NCI-H82 treated with DMSO at 0.1 percent for 48 hours (cell line): Measurements from ENCODE around the gene PROZ.

Experiments used
- DNase-seq: peaks from one replicate; lab custom pipeline; 2025; ENCODE audit not compliant: unreplicated experiment; lab: John Stamatoyannopoulos, UW

The PROZ gene

GRCh38 chr13:113203507-113204377, 45.3 kb downstream of the PROZ start:
- no peak for DNase-seq

- DNase-seq, result no peak
Measured at GRCh38 chr13:113204378-113204734, 45.9 kb downstream of the PROZ start.

DNA sequence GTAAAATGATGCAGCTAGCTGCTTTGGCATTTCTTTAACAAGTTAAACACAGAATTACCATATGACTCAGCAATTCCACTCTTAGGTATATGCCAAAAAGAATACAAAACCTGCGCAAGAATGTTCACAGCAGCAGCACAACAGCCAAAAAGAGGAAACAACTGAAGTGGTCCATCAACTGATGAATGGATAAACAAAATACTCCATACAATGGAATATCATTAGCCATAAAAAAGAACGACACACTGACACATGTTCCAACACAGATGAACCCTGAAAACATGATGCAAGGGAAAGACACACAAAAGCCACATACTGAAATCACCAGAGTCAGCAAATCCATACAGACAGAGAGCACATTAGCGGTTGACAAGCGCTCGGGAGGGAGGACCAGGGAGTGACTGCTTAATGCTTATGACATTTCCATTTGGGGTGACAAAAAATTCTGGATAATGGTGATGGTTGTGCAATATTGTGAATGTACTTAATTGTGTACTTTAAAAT, 47.0 kb downstream of the PROZ start:
- no peak for DNase-seq

DNA sequence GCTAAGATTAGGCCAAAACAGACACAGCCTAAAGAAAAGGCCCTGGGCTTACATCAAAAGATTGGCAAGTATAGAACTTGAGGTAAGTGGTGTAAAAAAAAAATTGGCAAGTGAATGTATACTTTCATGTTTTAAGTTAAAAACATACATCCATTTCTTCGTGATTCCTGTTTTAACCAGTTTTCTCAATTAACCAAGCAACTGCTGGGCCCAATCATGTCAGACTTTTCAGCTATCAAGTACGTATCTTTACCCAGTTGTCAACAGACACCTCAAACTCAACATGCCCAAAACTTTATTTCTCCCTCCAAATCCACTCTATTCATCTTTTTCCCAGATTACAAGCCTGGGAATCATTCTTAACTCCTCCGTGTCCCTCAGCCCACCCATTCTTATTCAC, 49.0 kb downstream of the PROZ start:
- DNase-seq, result no peak

- DNase-seq, result no peak
Measured at GRCh38 chr13:113207890-113208420, 49.5 kb downstream of the PROZ start.

GRCh38 chr13:113208421-113209335, 50.2 kb downstream of the PROZ start, which contains the start of gene PCID2:
Gene PCID2 (minus strand): TSS chr13:113208669. CDS start chr13:113208634, 35 bp downstream.
- peak; percentile 63 for DNase-seq

DNA sequence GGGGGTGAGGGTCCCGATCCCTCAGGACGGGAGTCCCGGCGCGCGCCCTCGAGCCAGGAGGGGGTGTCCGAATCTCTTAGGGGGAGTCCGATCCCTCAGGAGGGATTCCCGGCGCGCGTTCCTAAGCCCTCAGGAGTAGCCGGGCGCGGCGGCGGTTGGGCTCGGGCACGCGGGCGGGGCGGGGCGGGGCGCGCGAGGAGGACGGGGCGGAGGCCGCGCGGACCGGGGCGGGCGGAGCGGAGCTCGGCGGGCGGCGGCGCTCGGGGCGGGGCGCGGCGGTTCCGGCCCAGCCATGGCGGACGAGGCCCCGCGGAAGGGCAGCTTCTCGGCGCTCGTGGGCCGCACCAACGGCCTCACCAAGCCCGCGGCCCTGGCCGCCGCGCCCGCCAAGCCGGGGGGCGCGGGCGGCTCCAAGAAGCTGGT, 50.9 kb downstream of the PROZ start, which contains the start of gene CUL4A:
Gene CUL4A, plus strand, starts transcription at position 278 of the 423 bp plus-strand sequence. Its CDS starts 15 bp downstream, at position 293.
- DNase-seq, result peak; percentile 48

DNA sequence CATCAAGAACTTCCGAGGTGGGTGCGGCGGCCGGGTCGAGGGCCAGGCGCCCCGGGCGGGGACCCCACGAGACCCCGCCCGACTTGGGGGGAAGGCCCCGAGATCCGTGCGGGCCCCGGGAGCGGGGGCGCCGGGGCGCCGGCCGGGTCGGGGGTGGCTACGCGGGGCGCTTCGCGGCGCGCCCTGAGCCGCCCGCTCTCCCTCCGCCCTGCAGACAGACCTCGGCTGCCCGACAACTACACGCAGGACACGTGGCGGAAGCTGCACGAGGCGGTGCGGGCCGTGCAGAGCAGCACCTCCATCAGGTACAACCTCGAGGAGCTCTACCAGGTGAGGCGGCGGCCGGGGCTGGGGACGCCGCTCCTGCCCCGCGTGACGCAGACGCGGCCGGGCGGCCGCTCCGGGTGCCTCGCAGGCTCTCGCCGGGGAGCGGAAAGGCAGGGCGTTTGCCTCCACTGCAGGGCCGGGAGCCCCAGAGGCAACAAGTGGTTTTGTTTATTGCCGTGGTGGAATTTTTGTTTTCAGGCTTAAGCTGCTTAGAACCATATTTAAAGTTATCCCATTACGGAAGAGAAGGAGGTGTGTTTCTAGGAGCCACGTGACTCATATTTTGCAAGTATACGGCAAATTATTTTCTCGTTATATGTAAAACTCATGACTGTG, 51.4 kb downstream of the PROZ start:
- DNase-seq, result no peak

- DNase-seq, result no peak
Measured at GRCh38 chr13:113210833-113211232, 52.4 kb downstream of the PROZ start.

- no peak for DNase-seq
Measured at GRCh38 chr13:113211774-113212173, 53.3 kb downstream of the PROZ start.

GRCh38 chr13:113216254-113217048, 58.0 kb downstream of the PROZ start:
- DNase-seq, result no peak

- DNase-seq, result no peak
Measured at GRCh38 chr13:113218586-113218985, 60.1 kb downstream of the PROZ start.

DNA sequence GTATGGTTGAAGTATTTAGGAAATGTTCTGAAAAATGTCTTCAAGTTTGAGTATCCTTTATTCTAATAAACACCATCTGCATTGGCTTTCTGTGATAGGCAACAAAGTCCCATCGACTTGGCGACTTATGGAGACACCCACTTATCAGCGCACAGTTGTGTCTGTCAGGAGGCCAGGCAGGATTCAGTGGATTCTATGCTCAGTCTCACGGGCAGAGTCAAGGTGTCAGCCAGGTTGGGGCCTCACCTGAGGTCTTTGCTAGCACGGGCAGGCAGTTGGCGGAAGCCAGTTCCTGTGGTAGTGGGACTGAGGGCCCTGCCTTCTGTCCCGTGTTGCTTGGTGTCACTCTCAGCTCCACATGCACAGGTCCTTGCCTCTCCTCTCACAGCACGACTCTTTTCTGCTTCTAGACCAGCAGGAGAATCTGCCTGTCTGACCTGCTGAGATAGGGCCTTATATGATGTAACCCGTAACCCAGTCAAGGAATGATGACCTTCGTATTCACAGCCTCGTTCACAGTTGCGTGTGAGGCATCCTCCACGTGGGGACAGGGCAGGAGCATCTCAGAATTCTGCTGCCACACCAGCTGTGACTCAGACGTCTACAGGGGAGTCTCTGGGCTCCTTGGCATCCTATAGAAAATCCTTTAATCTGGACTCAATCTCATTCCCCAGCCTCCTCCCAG, 61.0 kb downstream of the PROZ start:
- no peak for DNase-seq

GRCh38 chr13:113220141-113220598, 61.7 kb downstream of the PROZ start:
- no peak for DNase-seq

DNA sequence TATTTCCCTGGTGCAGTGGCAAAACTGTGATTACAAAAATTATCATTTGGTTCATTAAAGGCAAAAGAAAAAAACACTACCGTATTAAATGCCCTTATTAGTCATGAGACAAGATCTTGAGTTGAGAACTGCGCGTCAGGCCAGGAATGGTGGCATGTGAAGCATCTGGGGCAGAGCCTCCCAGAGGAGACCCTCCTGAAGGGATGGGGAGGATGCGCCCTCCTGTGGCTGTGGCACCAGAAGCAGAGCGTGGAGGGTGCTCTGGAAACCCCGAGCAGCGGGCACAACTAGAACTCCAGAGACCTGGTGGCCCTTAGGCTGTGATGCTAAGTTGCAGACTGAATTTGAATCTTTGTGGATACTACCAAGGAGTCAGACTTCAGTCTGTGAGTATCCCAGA, 62.4 kb downstream of the PROZ start:
- DNase-seq, result no peak
